ENCODE results near the gene HTR5A.

The HTR5A gene

GRCh38 chr7:155107126-155107525 is 37.0 kb downstream of the HTR5A start:
- TF ChIP-seq ZNF645 (tag by site-specific recombination; IDR thresholded peaks at IDR 0.05) (no peak), ZNF624 (tag by site-specific recombination; IDR thresholded peaks at IDR 0.05) (no peak), ZNF37A (tag by site-specific recombination; IDR thresholded peaks at IDR 0.05) (no peak), ZNF239 (tag by site-specific recombination; IDR thresholded peaks at IDR 0.05) (no peak), ZNF555 (tag by site-specific recombination; conservative IDR thresholded peaks at IDR 0.05) (no peak), HOXD13 (CRISPR knock-in tag; IDR thresholded peaks at IDR 0.05; ENCODE audit: borderline replicate concordance) (no peak), ZNF133 (tag by site-specific recombination; IDR thresholded peaks at IDR 0.05) (no peak), MEIS1 (CRISPR knock-in tag; IDR thresholded peaks at IDR 0.05; ENCODE audit: borderline replicate concordance) (no peak)
- TF ChIP-seq, protein P1, sequence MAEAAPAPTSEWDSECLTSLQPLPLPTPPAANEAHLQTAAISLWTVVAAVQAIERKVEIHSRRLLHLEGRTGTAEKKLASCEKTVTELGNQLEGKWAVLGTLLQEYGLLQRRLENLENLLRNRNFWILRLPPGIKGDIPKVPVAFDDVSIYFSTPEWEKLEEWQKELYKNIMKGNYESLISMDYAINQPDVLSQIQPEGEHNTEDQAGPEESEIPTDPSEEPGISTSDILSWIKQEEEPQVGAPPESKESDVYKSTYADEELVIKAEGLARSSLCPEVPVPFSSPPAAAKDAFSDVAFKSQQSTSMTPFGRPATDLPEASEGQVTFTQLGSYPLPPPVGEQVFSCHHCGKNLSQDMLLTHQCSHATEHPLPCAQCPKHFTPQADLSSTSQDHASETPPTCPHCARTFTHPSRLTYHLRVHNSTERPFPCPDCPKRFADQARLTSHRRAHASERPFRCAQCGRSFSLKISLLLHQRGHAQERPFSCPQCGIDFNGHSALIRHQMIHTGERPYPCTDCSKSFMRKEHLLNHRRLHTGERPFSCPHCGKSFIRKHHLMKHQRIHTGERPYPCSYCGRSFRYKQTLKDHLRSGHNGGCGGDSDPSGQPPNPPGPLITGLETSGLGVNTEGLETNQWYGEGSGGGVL (tag by site-specific recombination; IDR thresholded peaks at IDR 0.05): no peak
- CTCF ChIA-PET: no interaction called here
- POLR2A ChIA-PET: no interaction called here
- H3K4me1 ChIP-seq (ENCODE audit: control insufficient read depth, insufficient read depth, low read length): no peaks in the 10 kb centered on the region
- H3K27ac ChIP-seq (ENCODE audit: extremely low read depth, low read depth, low read length): no peak overlapping the region
- H3K36me3 ChIP-seq (ENCODE audit: control insufficient read depth in 2 of 2, insufficient read depth in 1 of 2, low read length in 2 of 2): no peaks in the 10 kb centered on the region
- H3K9me3 ChIP-seq (ENCODE audit: control insufficient read depth, insufficient read depth, low read depth, low read length): no peaks in the 10 kb centered on the region
- H3K4me3 ChIP-seq (ENCODE audit: low read depth, low read length): no peak overlapping the region

- ChIA-PET CTCF (no interaction called here), POLR2A (no interaction called here)
- Histone ChIP-seq H3K27ac (ENCODE audit: extremely low read depth, low read depth, low read length) (no peak overlapping the region), H3K4me3 (ENCODE audit: low read depth, low read length) (no peak overlapping the region), H3K9me3 (ENCODE audit: control insufficient read depth, insufficient read depth, low read depth, low read length) (no peaks in the 10 kb centered on the region), H3K4me1 (ENCODE audit: control insufficient read depth, insufficient read depth, low read length) (no peaks in the 10 kb centered on the region), H3K36me3 (ENCODE audit: control insufficient read depth in 2 of 2, insufficient read depth in 1 of 2, low read length in 2 of 2) (no peaks in the 10 kb centered on the region)
- TF ChIP-seq ZSCAN4 (tag by site-specific recombination; IDR thresholded peaks at IDR 0.05): peak; percentile 70
- TF ChIP-seq ZNF239 (tag by site-specific recombination; IDR thresholded peaks at IDR 0.05): no peak
- no peak for TF ChIP-seq SP7 (tag by site-specific recombination; IDR thresholded peaks at IDR 0.05)
- no peak for TF ChIP-seq ZNF423 (tag by site-specific recombination; IDR thresholded peaks at IDR 0.05)
- TF ChIP-seq ZNF202 (tag by site-specific recombination; IDR thresholded peaks at IDR 0.05; ENCODE audit: borderline replicate concordance): no peak
- no peak for TF ChIP-seq YY2 (tag by site-specific recombination; IDR thresholded peaks at IDR 0.05)
- TF ChIP-seq GLIS2 (tag by site-specific recombination; IDR thresholded peaks at IDR 0.05): no peak
- TF ChIP-seq ZNF548 (tag by site-specific recombination; IDR thresholded peaks at IDR 0.05): no peak
Observed at GRCh38 chr7:155108144-155108901, 38.2 kb downstream of the HTR5A start.

DNA sequence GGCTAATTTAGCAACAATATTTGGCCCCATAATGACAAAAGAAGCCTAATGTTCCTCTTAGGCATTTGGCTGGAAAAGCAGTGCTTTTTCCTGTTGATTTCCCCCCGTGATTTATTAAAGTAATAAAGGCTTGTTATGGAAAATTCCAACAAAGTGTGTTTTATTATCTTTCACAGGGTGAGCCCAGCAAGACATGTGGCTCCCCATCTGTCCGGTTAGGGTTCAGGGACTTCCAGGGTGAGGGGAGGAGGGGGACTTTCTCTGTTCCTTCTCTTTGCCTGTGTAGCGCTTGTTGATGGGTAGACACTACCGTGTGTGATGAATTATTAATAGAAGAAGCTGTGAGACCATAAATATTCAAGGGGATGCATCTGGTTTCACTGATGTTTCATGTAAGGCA is 39.0 kb downstream of the HTR5A start:
- H3K9me3 ChIP-seq (ENCODE audit: control insufficient read depth, insufficient read depth, low read depth, low read length): no peaks in the 10 kb centered on the region
- H3K4me1 ChIP-seq (ENCODE audit: control insufficient read depth, insufficient read depth, low read length): no peaks in the 10 kb centered on the region
- ChIA-PET POLR2A (no interaction called here), CTCF (interaction anchor here (0.6 kb wide), 2 partner anchors 153 to 692 kb away, joined by 3 to 4 read pairs; no protein-coding TSS in a partner anchor)
- H3K36me3 ChIP-seq (ENCODE audit: control insufficient read depth in 2 of 2, insufficient read depth in 1 of 2, low read length in 2 of 2): no peaks in the 10 kb centered on the region
- H3K4me3 ChIP-seq (ENCODE audit: low read depth, low read length): no peak overlapping the region
- H3K27ac ChIP-seq (ENCODE audit: extremely low read depth, low read depth, low read length): no peak overlapping the region
- TF ChIP-seq TCF7L2 (IDR thresholded peaks at IDR 0.05; ENCODE audit: borderline replicate concordance, low read depth, low read length) (no peak), MYNN (tag by site-specific recombination; IDR thresholded peaks at IDR 0.05; ENCODE audit: borderline replicate concordance) (no peak), ZNF16 (tag by site-specific recombination; IDR thresholded peaks at IDR 0.05; ENCODE audit: low read depth) (no peak), PATZ1 (tag by site-specific recombination; IDR thresholded peaks at IDR 0.05) (no peak), ZBTB8A (tag by site-specific recombination; IDR thresholded peaks at IDR 0.05) (no peak), SCRT2 (tag by site-specific recombination; IDR thresholded peaks at IDR 0.05) (no peak), SALL2 (tag by site-specific recombination; IDR thresholded peaks at IDR 0.05; ENCODE audit: borderline replicate concordance) (no peak), YY2 (tag by site-specific recombination; IDR thresholded peaks at IDR 0.05) (no peak), ZNF426 (tag by site-specific recombination; IDR thresholded peaks at IDR 0.05) (no peak), OSR2 (tag by site-specific recombination; IDR thresholded peaks at IDR 0.05) (no peak), ZFHX2 (tag by site-specific recombination; conservative IDR thresholded peaks at IDR 0.05) (no peak), GLIS1 (tag by site-specific recombination; IDR thresholded peaks at IDR 0.05) (no peak)

All from HEK293 (cell line).